Trophoblast cell (in vitro differentiated cells and primary cell): ENCODE data around the gene PLA2G4C.

Experiments used
- DNase-seq, 2 donors: peaks; one replicate each; pipeline ENCODE4 v3.0.0-alpha.2; 2016
- H2AFZ ChIP-seq: 2 replicates; pipeline ENCODE4 v1.6.1; 2013; ENCODE audit warnings: low read length, moderate library complexity, mild to moderate bottlenecking; ENCODE audit not compliant: insufficient read depth, poor library complexity
- H2AK5ac ChIP-seq: 2 replicates; pipeline ENCODE4 v1.6.1; 2013; ENCODE audit warnings: mild to moderate bottlenecking, low read length
- H2BK120ac ChIP-seq: 2 replicates; pipeline ENCODE4 v1.6.1; 2013; ENCODE audit warnings: low read length, mild to moderate bottlenecking, moderate library complexity; ENCODE audit not compliant: insufficient read depth, poor library complexity
- H2BK12ac ChIP-seq: 2 replicates; pipeline ENCODE4 v1.6.1; 2013; ENCODE audit warnings: mild to moderate bottlenecking, low read length, moderate library complexity
- H2BK5ac ChIP-seq: 2 replicates; pipeline ENCODE4 v1.6.1; 2013; ENCODE audit warnings: low read length, low read depth, moderate library complexity, mild to moderate bottlenecking; ENCODE audit not compliant: poor library complexity
- H3K14ac ChIP-seq: 2 replicates; pipeline ENCODE4 v1.6.1; 2013; ENCODE audit warnings: mild to moderate bottlenecking, low read length
- H3K18ac ChIP-seq: 2 replicates; pipeline ENCODE4 v1.6.1; 2013; ENCODE audit warnings: mild to moderate bottlenecking, low read length
- H3K23ac ChIP-seq: 2 replicates; pipeline ENCODE4 v1.6.1; 2013; ENCODE audit warnings: low read length
- H3K27ac ChIP-seq: 2 replicates; pipeline ENCODE4 v1.5.1; 2013; ENCODE audit warnings: low read depth, mild to moderate bottlenecking, inconsistent platforms, low read length, moderate library complexity
- H3K27me3 ChIP-seq: 2 replicates; pipeline ENCODE4 v1.6.1; 2013; ENCODE audit warnings: inconsistent platforms, mild to moderate bottlenecking, low read length, moderate library complexity; ENCODE audit not compliant: insufficient read depth
- H3K36me3 ChIP-seq, 2 experiments: 1 replicate in 1 of 2; 2 replicates in 1 of 2; pipeline ENCODE4 v1.6.1; 2013; ENCODE audit warnings: low read length in 2 of 2, mild to moderate bottlenecking in 2 of 2, moderate library complexity in 1 of 2; ENCODE audit not compliant: insufficient read depth in 2 of 2, control insufficient read depth in 1 of 2
- H3K4ac ChIP-seq: 2 replicates; pipeline ENCODE4 v1.6.1; 2013; ENCODE audit warnings: low read depth, mild to moderate bottlenecking, low read length, moderate library complexity
- H3K4me1 ChIP-seq, 2 experiments: 1 replicate in 1 of 2; 2 replicates in 1 of 2; pipeline ENCODE4 v1.6.1; 2013; ENCODE audit warnings: low read length in 2 of 2, mild to moderate bottlenecking in 2 of 2, moderate library complexity in 1 of 2; ENCODE audit not compliant: insufficient read depth in 2 of 2, control insufficient read depth in 1 of 2
- H3K4me2 ChIP-seq: 2 replicates; pipeline ENCODE4 v1.6.1; 2013; ENCODE audit warnings: inconsistent platforms, mild to moderate bottlenecking, low read length, moderate library complexity
- H3K4me3 ChIP-seq: 2 replicates; pipeline ENCODE4 v1.5.1; 2013; ENCODE audit warnings: mild to moderate bottlenecking, low read depth, low read length, inconsistent platforms
- H3K79me1 ChIP-seq: one replicate; pipeline ENCODE4 v1.6.1; 2013; ENCODE audit warnings: low read length
- H3K79me2 ChIP-seq: 2 replicates; pipeline ENCODE4 v1.6.1; 2013; ENCODE audit warnings: low read length, mild to moderate bottlenecking; ENCODE audit not compliant: control insufficient read depth, insufficient read depth, poor library complexity
- H3K9ac ChIP-seq: 2 replicates; pipeline ENCODE4 v1.6.1; 2013; ENCODE audit warnings: mild to moderate bottlenecking, low read length
- H3K9me3 ChIP-seq: 2 replicates; pipeline ENCODE4 v1.6.1; 2013; ENCODE audit warnings: low read depth, mild to moderate bottlenecking, control low read depth, inconsistent platforms, low read length; ENCODE audit not compliant: insufficient read depth
- H4K12ac ChIP-seq: 2 replicates; pipeline ENCODE4 v1.6.1; 2013; ENCODE audit warnings: low read depth, mild to moderate bottlenecking, low read length, moderate library complexity
- H4K8ac ChIP-seq: 2 replicates; pipeline ENCODE4 v1.6.1; 2013; ENCODE audit warnings: low read depth, mild to moderate bottlenecking, low read length, moderate library complexity
- H4K91ac ChIP-seq: one replicate; pipeline ENCODE4 v1.6.1; 2013; ENCODE audit warnings: low read depth, mild to moderate bottlenecking, low read length, moderate library complexity
- WGBS: extraction: QIAGEN DNeasy Blood & Tissue Kit; methylation state at CpG from one replicate; pipeline ENCODE4 v1.1.7; 2013; ENCODE audit warnings: missing lambda C conversion rate; ENCODE audit not compliant: insufficient read length, insufficient coverage; ENCODE audit errors: extremely low coverage; 5-methylcytosine and 5-hydroxymethylcytosine counted together

The PLA2G4C gene

DNA sequence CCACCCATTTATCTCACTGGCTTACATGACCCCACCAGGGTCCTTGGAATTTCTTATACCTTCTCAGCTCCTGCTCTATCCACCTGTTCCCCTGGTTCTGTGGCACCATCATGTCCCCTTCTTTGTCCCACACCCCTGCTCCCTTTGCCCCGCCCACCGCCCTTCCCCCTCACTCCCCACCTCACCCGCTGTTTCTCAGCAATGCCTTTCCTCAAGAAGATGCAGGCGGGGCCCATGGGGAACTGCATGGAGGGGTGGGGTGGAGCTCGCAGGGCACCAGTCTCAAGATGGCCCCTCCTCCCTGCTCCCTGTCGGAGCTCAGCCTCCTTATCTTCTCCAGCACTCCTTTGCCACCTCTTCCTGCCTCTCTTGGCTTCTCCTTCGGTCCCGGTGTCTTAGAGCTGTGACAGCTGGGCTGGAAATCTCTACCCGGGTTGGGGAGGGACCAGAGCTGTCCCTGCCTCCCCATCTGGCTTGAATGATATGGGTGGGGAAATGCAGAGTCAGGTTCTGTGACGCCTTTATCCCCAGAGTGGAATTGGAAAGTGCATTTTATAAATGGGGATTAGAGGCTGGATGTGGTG is 66.8 kb downstream of the PLA2G4C start, which contains the start of gene CABP5:
TSS of gene CABP5 (minus strand) at position 405 of the 584 bp plus-strand sequence. CDS start at position 248, 157 bp downstream.
- Histone ChIP-seq H3K14ac (no peak within 1 kb of the TSS), H4K12ac (no peak within 1 kb of the TSS), H3K4ac (no peak within 1 kb of the TSS), H4K8ac (no peak within 1 kb of the TSS), H2BK120ac (no peak within 1 kb of the TSS), H3K4me3 (no peak within 1 kb of the TSS), H3K9me3 (peaks cover 8% of the 10 kb centered on the region), H3K4me1 (peaks cover 0 to 2% of the 10 kb centered on the region in 2 experiments), H3K27me3 (no peaks in the 10 kb centered on the region), H3K23ac (no peak within 1 kb of the TSS), H3K79me2 (no peaks in the 10 kb centered on the region), H3K18ac (no peak within 1 kb of the TSS), H3K36me3 (no peaks in the 10 kb centered on the region), H3K27ac (no peak within 1 kb of the TSS), H3K4me2 (no peak within 1 kb of the TSS), H2BK5ac (no peak within 1 kb of the TSS), H2BK12ac (no peak within 1 kb of the TSS), H2AK5ac (no peak within 1 kb of the TSS), H2AFZ (no peak within 1 kb of the TSS), H3K9ac (no peak within 1 kb of the TSS), H4K91ac (no peak within 1 kb of the TSS), H3K79me1 (no peaks in the 10 kb centered on the region)
- no CpG with 5 or more reads among the region's 10 CpGs for WGBS
- no peak for DNase-seq

DNA sequence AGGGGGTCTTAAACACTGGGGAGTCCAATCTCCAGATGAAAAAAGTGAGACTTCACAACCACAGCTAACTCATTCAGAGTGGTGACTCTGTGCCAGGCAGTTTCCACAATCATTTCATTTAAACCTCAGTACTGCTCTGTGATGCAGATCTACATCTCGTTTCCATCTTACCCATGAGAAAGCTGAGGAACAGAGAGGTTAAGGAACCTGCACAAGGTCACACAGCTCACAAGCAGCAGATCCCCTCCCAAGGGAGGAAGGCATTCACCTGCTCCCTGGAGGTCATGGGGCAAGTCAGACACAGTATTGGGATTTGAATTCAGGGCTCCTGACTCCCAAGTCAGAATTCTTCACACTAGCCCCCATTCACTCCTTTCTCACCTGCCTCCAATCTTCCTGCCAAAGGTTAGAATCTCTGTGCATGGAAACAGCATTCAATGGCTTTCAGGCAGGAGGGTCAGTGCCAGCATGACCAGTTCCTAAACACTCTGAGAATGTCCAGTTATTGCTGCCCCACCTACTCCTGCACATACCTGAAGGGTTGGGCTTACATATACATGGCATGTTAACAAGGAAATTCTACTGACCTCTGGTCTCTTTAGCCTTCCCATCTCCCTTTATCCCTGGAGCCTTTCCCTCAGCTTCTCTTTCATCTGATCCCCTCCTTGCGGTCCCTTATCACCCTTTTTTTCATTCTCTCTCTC is 68.6 kb downstream of the PLA2G4C start:
- H3K79me2 ChIP-seq: no peaks in the 10 kb centered on the region
- peaks cover 0 to 2% of the 10 kb centered on the region in 2 experiments for H3K4me1 ChIP-seq
- H2BK120ac ChIP-seq: no peak overlapping the region
- H3K14ac ChIP-seq: no peak overlapping the region
- no peak overlapping the region for H3K4me3 ChIP-seq
- H3K23ac ChIP-seq: no peak overlapping the region
- no CpG with 5 or more reads among the region's 2 CpGs for WGBS
- H4K12ac ChIP-seq: no peak overlapping the region
- no peak overlapping the region for H3K9ac ChIP-seq
- H3K4me2 ChIP-seq: no peak overlapping the region
- no peaks in the 10 kb centered on the region for H3K79me1 ChIP-seq
- no peak overlapping the region for H2AK5ac ChIP-seq
- no peaks in the 10 kb centered on the region for H3K36me3 ChIP-seq
- no peak overlapping the region for H3K27ac ChIP-seq
- no peak overlapping the region for H3K18ac ChIP-seq
- DNase-seq: peak; percentile 53 to 67
- no peak overlapping the region for H2BK5ac ChIP-seq
- no peak overlapping the region for H2AFZ ChIP-seq
- peaks cover 5% of the 10 kb centered on the region for H3K9me3 ChIP-seq
- no peak overlapping the region for H3K4ac ChIP-seq
- H3K27me3 ChIP-seq: no peaks in the 10 kb centered on the region
- no peak overlapping the region for H2BK12ac ChIP-seq
- H4K8ac ChIP-seq: no peak overlapping the region
- no peak overlapping the region for H4K91ac ChIP-seq

DNA sequence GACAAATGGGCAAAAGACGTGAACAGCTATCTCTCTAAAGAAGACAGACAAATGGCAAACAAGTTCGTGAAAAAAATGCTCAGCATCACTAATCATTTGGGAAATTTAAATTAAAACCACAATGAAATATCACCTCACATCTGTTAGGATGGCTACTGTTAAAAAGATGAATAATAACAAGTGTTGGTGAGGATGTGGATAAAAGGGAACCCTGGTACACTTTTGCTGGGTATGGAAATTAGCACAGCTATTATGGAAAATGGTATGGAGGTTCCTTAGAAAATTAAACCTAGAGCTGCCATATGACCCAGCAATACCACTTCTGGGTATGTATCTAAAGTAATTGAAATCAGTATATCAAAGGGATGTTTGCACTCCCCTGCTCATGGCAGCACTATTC is 73.9 kb downstream of the PLA2G4C start:
- Histone ChIP-seq H3K18ac (no peak overlapping the region), H4K91ac (no peak overlapping the region), H2BK12ac (no peak overlapping the region), H4K12ac (no peak overlapping the region), H3K23ac (no peak overlapping the region), H2AK5ac (no peak overlapping the region), H2AFZ (no peak overlapping the region), H3K4me1 (no peaks in the 10 kb centered on the region), H3K4ac (no peak overlapping the region), H3K27ac (no peak overlapping the region), H3K27me3 (no peaks in the 10 kb centered on the region), H2BK120ac (no peak overlapping the region), H3K9me3 (no peaks in the 10 kb centered on the region), H3K4me3 (no peak overlapping the region), H3K9ac (no peak overlapping the region), H2BK5ac (no peak overlapping the region), H3K14ac (no peak overlapping the region), H3K4me2 (no peak overlapping the region), H4K8ac (no peak overlapping the region), H3K36me3 (no peaks in the 10 kb centered on the region), H3K79me1 (no peaks in the 10 kb centered on the region), H3K79me2 (no peaks in the 10 kb centered on the region)
- no CpG with 5 or more reads among the region's 2 CpGs for WGBS
- DNase-seq: no peak

DNA sequence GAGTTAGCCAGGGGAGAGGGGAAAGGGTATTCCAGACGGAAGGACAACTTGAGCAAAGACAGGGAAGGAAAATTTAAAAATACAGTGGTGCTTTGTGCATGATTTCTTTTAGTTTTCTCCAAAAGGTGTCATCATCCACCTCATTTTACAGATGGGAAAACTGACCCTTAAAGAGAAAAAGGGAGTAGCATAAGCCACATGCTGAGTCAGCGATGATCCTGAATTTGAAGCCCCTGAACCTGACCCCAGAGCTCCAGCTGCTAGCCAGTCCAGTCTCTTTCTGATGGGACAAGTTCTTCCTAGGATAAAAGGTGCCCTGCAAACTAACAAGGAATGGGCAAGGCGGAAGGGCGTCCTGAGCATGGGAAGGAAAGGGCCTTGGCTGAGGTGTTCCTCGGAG is 77.0 kb downstream of the PLA2G4C start:
- Histone ChIP-seq H3K4me2 (no peak overlapping the region), H3K79me1 (no peaks in the 10 kb centered on the region), H4K12ac (no peak overlapping the region), H2BK5ac (no peak overlapping the region), H4K91ac (no peak overlapping the region), H3K9me3 (no peaks in the 10 kb centered on the region), H2BK120ac (no peak overlapping the region), H3K18ac (no peak overlapping the region), H3K27me3 (no peaks in the 10 kb centered on the region), H3K4me3 (no peak overlapping the region), H3K4ac (no peak overlapping the region), H3K23ac (no peak overlapping the region), H3K14ac (no peak overlapping the region), H3K36me3 (no peaks in the 10 kb centered on the region), H4K8ac (no peak overlapping the region), H3K9ac (no peak overlapping the region), H3K27ac (no peak overlapping the region), H3K79me2 (no peaks in the 10 kb centered on the region), H2AFZ (no peak overlapping the region), H2AK5ac (no peak overlapping the region), H2BK12ac (no peak overlapping the region), H3K4me1 (no peaks in the 10 kb centered on the region)
- no peak for DNase-seq
- WGBS: no CpG with 5 or more reads among the region's 5 CpGs
